Right lobe of liver (tissue), 4 donors: Measurements from ENCODE around the gene SLC5A9.

ENCODE experiments used
- POLR2A ChIP-seq: fragments of 450-650 bp; IDR thresholded peaks from one replicate; pipeline ENCODE4 v1.6.1; 2017; ENCODE audit warnings: antibody characterized with exemption, mild to moderate bottlenecking
- TF ChIP-seq, protein P1 (sequence below), 4 donors: fragments of 200-600 bp in 3 of 4; fragments of 450-650 bp in 1 of 4; IDR thresholded peaks; one replicate each; pipeline versions ENCODE4 v1.5.1 to v1.8.0; 2016 to 2022; ENCODE audit warnings: antibody characterized with exemption in 4 of 4, mild to moderate bottlenecking in 2 of 4
- donor health status: DM: no; HTN: no; CAD: no.
- donor health status: DM: no; HTN: no; CAD: no.
- donor health status: DM: no; HTN: yes; CAD: no.

DNA sequence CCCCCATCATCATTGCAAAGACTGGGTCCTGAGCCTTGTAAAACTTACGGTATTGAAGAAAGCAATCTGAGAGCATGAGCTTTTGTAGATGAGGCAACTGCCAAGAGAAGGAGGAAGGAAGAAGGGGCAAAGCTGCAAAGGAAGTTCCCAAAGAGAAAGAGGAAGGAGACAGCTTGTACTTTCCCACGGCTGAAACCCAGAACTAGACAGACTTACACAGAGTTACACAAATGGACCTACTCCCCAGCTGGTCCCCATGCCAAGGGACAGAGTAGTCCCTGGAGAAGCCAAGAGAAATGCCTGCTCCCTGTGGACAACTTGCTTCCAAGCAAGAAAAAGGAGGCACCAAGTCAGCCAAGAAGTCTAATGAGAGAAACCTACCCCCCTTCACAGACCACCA lies 22.6 kb downstream of the SLC5A9 start:
- no peak for TF ChIP-seq POLR2A
- TF ChIP-seq, protein P1, sequence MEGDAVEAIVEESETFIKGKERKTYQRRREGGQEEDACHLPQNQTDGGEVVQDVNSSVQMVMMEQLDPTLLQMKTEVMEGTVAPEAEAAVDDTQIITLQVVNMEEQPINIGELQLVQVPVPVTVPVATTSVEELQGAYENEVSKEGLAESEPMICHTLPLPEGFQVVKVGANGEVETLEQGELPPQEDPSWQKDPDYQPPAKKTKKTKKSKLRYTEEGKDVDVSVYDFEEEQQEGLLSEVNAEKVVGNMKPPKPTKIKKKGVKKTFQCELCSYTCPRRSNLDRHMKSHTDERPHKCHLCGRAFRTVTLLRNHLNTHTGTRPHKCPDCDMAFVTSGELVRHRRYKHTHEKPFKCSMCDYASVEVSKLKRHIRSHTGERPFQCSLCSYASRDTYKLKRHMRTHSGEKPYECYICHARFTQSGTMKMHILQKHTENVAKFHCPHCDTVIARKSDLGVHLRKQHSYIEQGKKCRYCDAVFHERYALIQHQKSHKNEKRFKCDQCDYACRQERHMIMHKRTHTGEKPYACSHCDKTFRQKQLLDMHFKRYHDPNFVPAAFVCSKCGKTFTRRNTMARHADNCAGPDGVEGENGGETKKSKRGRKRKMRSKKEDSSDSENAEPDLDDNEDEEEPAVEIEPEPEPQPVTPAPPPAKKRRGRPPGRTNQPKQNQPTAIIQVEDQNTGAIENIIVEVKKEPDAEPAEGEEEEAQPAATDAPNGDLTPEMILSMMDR (IDR thresholded peaks at IDR 0.05) = no peak
